ENCODE data around the gene IDH2.
"Not testable (repeated sequence)": the region's sequence is repeated elsewhere in the genome, so short reads cannot be mapped to it uniquely, and the experiment has no call there.

IDH2 gene

DNA sequence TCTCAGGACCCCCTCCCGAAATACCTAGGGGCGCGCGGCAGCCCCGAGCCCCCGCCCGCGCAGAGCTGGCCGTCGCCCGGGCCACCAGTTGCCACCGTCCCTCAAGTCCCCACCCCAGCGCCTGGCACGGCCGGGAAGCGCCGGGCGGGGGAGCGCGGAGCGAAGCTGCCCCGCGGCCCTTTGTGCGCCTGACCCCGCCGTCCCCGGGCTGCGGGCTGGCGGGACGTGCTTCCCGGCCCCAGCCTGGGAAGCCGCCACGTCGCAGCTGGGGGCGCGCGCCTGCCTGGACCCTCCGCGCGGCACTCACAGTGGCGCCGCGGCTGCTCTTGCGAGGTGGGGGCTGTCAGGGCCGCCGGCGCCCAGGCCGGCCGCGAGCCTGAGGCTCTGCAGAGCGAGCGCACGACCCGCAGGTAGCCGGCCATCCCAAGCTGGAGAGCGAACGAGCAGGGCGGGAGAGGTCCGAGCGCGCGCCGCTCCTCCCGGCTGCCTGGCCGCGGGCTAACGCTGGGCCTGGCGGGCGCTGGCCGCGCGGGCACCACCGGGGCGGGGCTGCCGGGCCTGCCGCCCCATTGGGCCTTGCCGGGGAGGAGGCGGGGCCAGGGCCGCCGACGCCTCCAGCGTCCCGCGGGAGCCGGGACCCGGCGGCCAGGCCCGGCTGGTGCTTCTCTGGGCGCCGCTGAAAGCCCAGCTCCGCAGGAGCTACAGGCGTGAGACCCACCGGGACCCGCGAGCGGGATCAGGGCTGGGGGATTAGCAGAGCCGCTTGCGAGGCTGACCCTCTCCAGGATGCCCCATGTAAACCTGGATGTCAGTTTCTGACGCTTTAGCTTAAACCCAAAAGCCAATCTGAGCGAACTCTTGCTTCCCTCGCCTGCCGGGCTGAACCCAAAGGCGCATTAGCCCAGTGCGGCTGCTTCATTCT lies at the start of gene IDH2:
Gene IDH2, minus strand, starts transcription at position 500 of the 922 bp plus-strand sequence. Its CDS starts 78 bp downstream, at position 422.
- peak in 2 of 3 donors; percentile 40 to 60 for DNase-seq (ENCODE audit: low read depth in 3 of 3, low spot score in 1 of 3)

DNA sequence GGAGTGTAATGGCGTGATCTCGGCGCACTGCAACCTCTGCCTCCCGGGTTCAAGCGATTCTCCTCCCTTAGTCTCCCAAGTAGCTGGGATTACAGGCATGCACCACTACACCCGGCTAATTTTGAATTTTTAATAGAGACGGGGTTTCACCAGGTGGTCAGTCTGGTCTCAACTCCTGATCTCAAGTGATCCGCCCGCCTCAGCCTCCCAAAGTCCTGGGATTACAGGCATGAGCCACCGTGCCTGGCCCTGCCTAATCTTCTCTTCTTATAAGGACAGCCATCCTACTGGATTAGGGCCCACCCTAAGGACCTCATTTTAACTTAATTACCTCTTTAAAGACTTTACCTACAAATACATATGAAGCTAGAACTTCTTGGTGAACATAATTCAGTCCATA lies 48.3 kb upstream of the IDH2 start:
- DNase-seq (ENCODE audit: low read depth in 3 of 3, low spot score in 1 of 3), result not testable (repeated sequence)

DNA sequence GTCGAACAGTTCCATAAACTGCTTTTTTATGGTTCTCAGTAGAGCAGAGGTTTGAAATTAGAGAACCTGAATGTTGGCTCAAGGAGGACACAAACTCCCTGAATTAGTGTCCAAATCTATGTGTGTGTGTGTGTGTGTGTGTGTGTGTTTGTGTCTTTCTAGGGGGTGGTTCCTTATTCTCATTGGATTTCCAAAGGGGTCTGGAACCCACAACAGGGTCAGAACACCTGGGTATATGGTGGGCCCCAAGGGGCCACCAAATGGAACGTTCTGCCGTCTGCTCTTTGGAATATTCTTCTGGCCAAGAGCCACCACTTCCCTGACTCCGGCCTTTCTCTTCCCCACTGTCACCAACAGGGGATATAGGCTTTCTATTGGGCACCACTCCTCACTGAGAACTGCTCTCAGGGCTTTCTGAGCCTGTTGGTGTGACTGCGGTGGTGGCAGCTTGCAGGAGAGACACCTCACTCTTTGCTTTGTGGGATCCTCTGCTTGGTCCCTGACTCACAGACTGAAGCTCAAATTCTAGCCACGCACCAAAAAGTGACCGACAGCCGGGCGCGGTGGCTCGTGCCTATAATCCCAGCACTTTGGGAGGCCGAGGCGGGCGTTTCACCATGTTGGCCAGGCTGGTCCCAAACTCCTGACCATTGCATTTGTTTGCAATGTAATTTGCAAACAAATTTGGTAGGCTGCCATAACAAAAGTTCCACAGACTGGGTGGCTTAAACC lies 47.5 kb upstream of the IDH2 start:
- DNase-seq (ENCODE audit: low read depth in 3 of 3, low spot score in 1 of 3), result no peak

DNA sequence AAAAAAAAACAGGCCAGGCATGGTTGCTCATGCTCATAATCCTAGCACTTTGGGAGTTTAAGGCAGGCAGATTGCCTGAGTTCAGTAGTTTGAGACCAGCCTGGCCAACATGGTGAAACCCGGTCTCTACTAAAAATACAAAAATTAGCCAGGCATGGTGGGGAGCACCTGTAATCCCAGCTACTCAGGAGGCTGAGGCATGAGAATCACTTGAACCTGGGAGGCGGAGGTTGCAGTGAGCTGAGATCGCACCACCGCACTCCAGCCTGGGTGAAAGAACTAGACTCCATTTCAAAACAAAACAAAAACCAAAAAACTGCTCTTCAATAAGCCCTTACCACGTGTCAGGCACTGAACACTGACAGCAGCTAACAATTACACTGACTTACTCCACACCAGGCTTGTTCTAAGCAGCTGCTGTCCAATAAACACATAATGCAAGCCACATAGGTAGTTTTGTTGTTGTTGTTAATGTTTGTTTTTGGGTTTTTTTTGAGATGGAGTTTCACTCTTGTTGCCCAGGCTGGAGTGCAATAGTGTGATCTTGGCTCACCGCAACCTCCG lies 44.0 kb upstream of the IDH2 start:
- DNase-seq (ENCODE audit: low read depth in 3 of 3, low spot score in 1 of 3), result not testable (repeated sequence)

DNA sequence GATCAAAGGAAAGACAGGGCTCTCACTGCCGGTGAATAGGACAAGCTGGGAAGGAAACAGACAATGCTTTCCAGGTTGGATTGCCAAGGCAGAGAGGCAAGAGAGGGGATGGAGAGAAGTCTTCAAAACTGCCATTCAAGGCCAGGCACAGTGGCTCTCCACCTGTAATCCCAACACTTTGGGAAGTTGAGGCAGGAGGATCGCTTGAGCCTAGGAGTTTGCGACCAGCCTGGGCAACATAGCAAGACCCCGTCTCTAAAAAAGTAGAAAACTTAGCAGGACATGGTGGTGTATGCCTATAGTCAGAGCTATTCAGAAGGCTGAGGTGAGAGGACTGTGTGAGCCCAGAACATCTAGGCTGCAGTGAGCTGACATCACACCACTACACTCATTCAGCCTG lies 43.5 kb upstream of the IDH2 start:
- DNase-seq (ENCODE audit: low read depth in 3 of 3, low spot score in 1 of 3), result no peak

DNA sequence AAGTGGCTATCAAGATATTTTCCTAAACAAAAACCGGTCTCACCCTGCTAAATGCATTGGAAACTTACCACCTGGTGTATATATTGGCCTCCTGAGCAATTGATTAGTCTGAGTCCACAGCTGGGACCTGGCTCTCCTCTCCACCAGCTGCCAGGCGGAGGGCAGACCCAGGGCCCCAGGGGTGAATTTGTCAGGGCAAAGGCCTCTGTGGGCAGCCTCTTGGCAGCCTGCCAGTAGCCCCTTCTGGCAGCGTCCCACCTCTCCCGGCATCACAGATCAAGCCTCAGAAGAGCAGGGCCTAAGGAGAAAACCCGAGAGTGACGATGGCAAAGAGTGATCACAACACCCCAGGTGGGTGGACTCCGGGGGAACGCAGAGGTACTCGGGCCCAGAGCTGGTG lies 43.0 kb upstream of the IDH2 start:
- no peak for DNase-seq (ENCODE audit: low read depth in 3 of 3, low spot score in 1 of 3)

DNA sequence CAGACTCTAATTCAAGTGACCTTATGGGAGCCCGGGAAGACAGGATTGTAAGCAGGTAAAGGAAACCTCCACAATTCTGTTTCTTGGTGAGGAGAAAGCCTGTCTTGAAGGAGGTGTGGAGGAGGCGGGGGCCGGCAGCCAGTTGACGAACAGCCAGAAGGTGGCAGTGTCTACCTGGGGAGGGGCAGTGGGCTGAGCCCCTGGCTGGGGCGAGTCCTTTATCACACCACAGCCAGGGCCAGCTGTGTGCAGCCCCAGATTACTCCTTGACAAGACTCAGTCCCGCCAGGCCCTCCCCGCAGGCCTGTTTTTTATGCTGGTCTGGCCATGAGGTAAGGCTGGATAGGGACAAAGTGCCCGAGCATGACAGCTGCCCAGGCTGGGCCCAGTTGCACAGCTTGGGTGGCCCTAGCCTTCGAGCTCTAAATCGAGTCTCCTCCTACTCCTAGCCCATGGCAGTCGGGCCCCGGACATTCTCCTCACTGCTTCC lies 40.9 kb upstream of the IDH2 start:
- peak; percentile 17 to 45 (median 40) for DNase-seq (ENCODE audit: low read depth in 3 of 3, low spot score in 1 of 3)

DNA sequence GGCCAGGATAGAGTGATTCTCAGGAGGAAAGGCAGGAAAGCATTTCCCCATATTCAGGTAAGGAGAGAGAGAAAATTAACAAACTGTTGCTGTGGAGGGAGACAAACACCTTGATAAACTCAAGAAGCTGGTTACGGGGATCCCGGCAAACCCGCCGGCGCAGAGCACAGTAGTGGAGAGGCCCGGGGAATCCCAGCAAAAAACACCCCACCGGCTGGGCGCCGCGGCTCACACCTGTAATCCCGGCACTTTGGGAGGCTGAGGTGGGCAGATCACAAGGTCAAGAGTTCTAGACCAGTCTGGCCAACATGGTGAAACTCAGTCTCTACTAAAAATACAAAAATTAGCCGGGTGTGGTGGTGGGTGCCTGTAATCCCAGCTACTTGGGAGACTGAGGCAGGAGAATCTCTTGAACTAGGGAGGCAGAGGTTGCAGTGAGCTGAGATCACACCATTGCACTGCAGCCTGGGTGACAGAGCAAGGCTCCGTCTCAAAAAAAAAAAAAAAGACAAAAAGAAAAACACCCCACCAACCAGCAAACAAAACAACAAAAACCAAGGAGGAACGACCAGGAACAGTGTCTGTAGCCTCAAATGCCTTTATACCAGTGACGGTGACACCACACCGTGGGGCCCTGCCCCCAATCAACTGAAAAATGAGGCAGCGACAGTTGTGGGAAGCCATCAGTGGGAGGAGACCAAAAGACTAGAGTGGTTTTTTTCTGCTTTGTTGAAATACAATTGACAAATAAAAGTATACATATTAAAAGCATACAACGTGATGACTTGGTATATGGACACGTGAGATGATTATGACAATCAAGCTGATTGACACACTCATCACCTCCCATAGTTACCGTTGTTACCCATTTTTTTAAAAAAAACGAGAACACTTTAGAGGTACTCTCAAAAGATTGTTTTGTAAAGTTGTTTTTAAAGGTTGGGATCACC lies 40.2 kb upstream of the IDH2 start:
- DNase-seq (ENCODE audit: low read depth in 3 of 3, low spot score in 1 of 3), result peak in 1 of 3 donors; percentile 10

DNA sequence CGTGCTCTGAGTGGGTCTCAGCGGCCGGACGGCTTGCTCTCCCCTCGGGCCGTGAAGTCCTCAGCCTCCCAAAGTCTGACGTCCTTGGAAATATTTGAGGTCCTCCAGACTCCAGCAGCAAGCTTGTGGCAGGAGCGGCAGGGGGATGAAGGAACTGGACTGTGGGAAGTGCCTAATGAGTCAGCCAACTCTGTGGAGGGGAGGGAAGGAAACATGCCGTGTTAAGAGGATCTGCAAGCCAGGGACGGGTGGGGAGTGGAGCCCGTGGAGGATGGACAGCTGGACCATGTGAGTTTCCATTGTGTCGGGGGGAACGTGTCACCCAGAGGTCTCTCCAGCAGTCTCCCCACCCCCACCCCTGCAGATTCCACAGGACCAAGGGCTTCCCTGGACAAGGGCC lies 39.4 kb upstream of the IDH2 start:
- no peak for DNase-seq (ENCODE audit: low read depth in 3 of 3, low spot score in 1 of 3)

DNA sequence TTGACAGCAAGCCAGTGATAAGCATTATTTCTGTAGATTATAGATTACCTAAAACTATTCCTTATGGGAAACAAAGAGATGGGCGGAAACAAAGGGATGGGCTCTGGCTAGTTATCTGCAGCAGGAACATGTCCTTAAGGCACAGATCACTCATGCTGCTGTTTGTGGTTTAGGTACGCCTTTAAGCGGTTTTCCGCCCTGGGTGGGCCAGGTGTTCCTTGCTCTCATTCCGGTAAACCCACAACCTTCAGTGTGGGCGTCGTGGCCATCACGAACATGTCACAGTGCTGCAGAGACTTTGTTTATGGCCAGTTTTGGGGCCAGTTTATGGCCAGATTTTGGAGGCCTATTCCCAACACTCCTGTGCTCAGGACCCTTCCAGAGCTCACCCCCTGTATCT lies 37.3 kb upstream of the IDH2 start:
- not testable (repeated sequence) for DNase-seq (ENCODE audit: low read depth in 3 of 3, low spot score in 1 of 3)

DNA sequence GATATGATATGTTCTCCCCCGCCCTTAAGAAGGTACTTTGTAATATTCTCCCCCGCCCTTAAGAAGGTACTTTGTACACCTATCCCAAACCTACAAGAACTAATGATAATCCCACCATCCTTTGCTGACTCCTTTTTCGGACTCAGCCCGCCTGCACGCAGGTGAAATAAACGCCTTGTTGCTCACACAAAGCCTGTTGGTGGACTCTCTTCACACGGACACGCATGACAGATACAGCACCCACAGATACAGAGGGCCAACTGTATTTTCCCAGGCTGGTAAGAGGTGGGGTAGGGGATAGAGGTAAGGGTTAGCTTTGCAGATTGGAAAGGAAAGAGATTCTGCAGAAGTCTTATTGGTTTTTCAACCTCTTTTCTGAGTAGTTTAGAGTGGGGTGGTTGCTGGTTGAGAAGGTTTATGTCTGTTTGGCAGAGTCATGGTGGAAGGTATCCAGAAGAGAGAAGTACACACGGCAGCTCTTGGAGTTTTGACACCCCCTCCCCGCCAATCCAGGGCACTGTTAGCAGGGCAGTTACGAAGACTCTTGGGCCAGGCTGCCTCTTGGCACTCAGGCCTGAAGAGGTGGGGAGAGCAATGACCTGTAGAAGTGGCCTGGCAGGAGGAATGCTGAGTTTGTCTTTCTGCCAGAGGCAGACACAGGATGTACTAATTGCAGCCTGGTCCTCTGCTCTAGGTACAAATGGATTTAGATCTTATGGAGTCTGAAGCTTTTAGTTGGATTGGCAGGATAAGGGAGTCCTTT lies 36.0 kb upstream of the IDH2 start:
- DNase-seq (ENCODE audit: low read depth in 3 of 3, low spot score in 1 of 3), result no peak

DNA sequence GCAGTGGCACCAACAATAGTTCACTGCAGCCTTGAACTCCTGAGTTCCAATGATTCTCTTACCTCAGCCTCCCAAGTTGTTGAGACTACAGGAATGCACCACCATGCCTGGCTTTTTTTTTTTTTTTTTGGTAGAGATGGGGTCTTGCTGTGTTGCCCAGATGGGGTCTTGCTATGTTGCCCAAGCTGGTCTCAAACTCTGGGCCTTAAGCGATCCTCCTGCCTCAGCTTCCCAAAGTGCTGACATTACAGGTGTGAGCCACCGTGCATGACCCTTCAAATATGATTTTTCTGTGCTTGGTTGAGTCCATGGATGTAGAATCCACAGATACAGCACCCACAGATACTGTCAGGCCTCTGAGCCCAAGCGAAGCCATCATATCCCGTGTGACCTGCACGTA lies 30.2 kb upstream of the IDH2 start:
- no peak for DNase-seq (ENCODE audit: low read depth in 3 of 3, low spot score in 1 of 3)

DNA sequence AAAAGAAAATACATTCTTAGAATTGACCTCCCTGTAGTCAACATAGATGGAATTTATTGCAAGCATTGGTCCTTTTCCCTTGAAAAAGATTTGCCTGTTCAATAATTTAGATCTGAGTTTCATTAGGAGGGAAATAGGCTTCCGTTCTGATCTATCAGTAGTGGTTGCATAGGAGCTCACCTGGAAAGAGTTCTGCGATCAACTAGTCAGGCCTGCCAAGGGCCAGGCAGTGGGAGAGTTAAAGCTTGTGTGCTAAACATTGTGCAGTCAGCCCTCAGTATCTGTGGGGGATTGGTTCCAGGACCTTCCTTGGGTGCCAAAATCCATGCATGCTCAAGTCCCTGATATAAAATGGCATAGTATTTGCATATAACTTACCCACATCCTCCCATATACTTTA lies 29.6 kb upstream of the IDH2 start:
- DNase-seq (ENCODE audit: low read depth in 3 of 3, low spot score in 1 of 3), result no peak

DNA sequence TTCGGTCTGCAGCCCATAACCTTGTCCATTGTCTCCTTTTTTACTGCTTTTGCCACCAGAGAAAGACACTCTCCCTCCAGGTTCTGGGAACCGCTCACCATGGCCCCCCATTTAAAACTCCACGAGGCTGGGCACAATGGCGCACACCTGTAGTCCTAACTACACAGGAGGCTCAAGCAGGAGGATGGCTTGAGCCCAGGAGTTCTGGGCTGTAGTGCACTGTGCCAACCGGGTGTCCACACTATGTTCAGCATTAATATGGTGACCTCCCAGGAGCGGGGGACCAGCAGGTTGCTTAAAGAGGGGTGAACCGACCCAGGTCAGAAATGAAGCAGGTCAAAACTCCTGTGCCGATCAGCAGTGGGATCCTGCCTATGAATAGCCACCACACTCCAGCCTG lies 28.0 kb upstream of the IDH2 start:
- DNase-seq (ENCODE audit: low read depth in 3 of 3, low spot score in 1 of 3), result no peak

DNA sequence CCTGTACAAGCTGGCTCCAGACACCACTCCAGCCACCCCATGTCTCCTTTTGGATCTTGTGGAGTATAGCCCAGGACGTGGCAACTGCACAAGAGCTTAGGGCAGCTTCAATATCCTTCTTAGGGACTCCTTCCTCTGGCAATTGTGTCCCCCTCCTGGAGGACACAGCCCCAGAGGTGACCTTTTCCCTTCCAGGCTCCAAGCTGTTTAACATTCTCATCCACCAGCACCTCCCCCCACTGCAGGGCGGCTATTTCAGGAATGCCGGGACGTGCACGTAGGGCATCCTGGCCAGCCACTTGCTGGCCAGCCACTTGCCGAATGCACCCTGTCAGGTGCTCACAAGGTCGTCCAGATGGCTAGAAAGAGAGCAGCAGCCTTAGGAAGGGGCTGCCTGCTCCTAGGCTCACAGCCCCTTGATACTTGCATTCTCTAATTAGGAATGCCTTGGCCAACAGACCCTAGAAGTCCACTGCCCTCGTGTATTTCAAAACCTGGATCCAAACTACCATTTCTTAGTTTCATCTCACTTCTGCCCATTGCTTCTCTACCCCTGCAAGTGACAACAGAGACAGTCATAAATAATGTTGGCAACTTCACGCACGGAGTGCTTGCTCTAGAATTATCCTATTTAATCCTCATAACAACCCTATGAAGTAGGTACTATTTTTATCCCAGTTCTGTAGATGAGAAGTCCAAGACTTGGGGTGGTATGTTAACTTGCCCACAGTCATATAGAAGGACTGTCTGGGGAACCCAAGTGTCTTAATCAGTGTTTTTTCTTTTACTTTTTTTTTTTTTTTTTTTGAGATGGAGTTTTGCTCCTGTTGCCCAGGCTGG lies 24.5 kb upstream of the IDH2 start:
- no peak for DNase-seq (ENCODE audit: low read depth in 3 of 3, low spot score in 1 of 3)

DNA sequence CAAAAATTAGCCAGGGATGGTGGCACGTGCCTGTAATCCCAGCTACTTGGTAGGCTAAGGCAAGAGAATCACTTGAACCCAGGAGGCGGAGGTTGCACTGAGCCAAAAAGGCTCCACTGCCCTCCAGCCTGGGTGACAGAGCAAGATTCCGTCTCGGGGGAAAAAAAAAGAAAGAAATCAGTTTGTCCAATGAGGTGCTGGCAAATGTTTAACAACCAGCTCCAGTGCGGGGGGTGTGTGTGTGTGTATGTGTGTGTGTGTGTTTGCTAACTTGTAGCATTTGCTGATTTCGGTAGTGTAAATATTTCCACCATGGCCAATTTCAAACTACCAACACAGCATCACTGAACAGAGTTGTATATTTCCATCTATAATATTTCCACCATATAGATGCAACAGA lies 23.8 kb upstream of the IDH2 start:
- no peak for DNase-seq (ENCODE audit: low read depth in 3 of 3, low spot score in 1 of 3)

DNA sequence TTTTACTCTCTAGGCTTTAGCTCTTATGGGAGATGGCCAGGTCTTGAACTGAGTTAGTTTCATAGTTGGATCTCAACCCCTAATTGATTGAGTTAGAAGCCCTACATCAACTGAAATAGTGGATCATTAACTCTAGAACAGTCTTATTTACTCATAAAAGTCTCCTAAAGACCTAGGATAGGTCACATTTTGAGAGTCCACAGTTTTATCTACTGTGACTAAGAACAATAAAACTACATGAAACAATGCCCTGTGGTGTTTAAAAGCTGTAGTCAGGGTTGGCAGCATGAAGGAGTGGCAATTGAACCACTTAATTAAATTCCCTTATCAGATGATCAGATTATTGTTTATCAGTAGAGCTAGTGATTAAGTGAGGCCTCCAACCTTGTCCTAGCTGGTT lies 22.2 kb upstream of the IDH2 start:
- no peak for DNase-seq (ENCODE audit: low read depth in 3 of 3, low spot score in 1 of 3)

DNA sequence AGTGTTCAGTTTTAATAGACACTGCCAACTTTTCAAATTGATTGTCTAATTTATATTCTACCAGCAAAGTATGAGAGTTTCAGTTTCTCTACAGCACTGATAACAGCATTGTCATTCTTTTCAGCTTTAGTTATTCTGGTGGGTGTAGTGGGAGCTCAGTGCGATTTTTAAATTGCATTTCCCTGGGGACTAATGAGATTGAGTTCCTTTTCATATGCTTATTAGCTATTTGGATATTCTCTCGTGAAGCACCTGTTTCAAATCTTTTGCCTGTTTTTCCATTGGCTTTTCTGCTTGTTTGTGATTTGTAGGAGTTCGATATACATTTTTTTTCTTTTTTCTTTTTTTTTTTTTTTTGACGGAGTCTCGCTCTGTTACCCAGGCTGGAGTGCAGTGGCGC lies 18.8 kb upstream of the IDH2 start:
- DNase-seq (ENCODE audit: low read depth in 3 of 3, low spot score in 1 of 3), result no peak

DNA sequence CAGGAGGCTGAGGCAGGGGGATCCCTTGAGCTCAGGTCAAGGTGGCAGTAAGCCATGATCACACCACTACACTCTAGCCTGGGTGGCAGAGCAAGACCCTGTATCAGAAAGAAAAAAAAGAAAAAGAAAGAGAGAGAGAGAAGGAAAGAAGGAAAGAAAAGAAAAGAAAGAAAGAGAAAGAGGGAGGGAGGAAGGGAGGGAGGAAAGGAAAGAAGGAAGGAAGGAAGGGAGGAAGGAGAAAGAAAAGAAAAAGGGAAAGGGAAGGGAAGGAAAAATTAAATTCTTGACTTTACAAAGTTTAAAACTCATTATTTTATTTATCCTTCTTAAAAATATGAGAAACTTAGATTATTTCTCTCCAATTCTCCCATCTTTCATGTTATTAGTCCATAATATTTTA lies 17.1 kb upstream of the IDH2 start:
- DNase-seq (ENCODE audit: low read depth in 3 of 3, low spot score in 1 of 3), result no peak

All from stimulated activated CD4-positive, alpha-beta T cell treated with anti-CD3 and anti-CD28 coated beads, TNF-alpha, amount 100 ng/mL, for 1 hour (primary cell).